K562 (cell line): Measurements from ENCODE around the gene IL15RA. TPM values are rescaled to one million over a fixed set of nuclear protein-coding genes. Genes with fewer than 3 reads are reported as not detected.
A peak's percentile ranks its signal among the peaks of the same experiment; 100 is the strongest.

Experiments used
- CBFB ChIP-seq: sonication (generic); formaldehyde crosslinking; IDR thresholded peaks from 2 replicates; pipeline ENCODE4 v1.4.0; 2020; ENCODE audit warnings: mild to moderate bottlenecking, missing genetic modification reagents
- CBX2 ChIP-seq: fragments of 200-600 bp; sonication (generic); IDR thresholded peaks from one replicate; pipeline ENCODE4 v1.6.1; 2012; ENCODE audit warnings: mild to moderate bottlenecking, low read length, inconsistent platforms; ENCODE audit not compliant: insufficient read depth, poor library complexity, severe bottlenecking
- CHD4 ChIP-seq: fragments of 200-600 bp; sonication (generic); IDR thresholded peaks from 3 replicates; pipeline ENCODE4 v1.6.1; 2012; ENCODE audit warnings: low read depth, mild to moderate bottlenecking, mixed read lengths, low read length, inconsistent platforms; ENCODE audit not compliant: insufficient read depth, insufficient replicate concordance, poor library complexity, severe bottlenecking
- COPS2 ChIP-seq: fragments of 450-650 bp; conservative IDR thresholded peaks from 2 replicates; pipeline ENCODE4 v1.6.1; 2016; ENCODE audit warnings: mild to moderate bottlenecking, moderate library complexity
- ELF4 ChIP-seq: fragments of 450-650 bp; formaldehyde crosslinking; IDR thresholded peaks from 2 replicates; pipeline ENCODE4 v1.4.0; 2022; ENCODE audit warnings: missing genetic modification characterization
- FIP1L1 ChIP-seq: fragments of 200-400 bp; formaldehyde crosslinking; IDR thresholded peaks from 2 replicates; pipeline ENCODE4 v1.6.1; 2018; ENCODE audit warnings: mild to moderate bottlenecking, low read depth, low read length; ENCODE audit not compliant: poor library complexity, severe bottlenecking
- GTF2E2 ChIP-seq: fragments of 200-800 bp; sonication (Bioruptor generic); IDR thresholded peaks from 2 replicates; pipeline ENCODE4 v1.6.1; 2016; ENCODE audit warnings: missing genetic modification characterization, missing compliant biosample characterization
- ILF3 ChIP-seq: fragments of 450-650 bp; IDR thresholded peaks from 2 replicates; pipeline ENCODE4 v1.6.1; 2018; ENCODE audit warnings: antibody characterized with exemption, mild to moderate bottlenecking, moderate library complexity, borderline replicate concordance
- KHSRP ChIP-seq: fragments of 450-650 bp; IDR thresholded peaks from 2 replicates; pipeline ENCODE4 v1.6.1; 2017
- LEF1 ChIP-seq: fragments of 450-650 bp; IDR thresholded peaks from 2 replicates; pipeline ENCODE4 v1.6.1; 2016; ENCODE audit warnings: mild to moderate bottlenecking
- MAFF ChIP-seq: IDR thresholded peaks from 2 replicates; pipeline ENCODE4 v1.6.1; 2012; ENCODE audit warnings: low read length, improper control_type of control experiment
- MAZ ChIP-seq, 2 experiments: fragments of 450-650 bp in 1 of 2; sonication (generic) in 1 of 2; formaldehyde crosslinking; IDR thresholded peaks in 1 of 2; conservative IDR thresholded peaks in 1 of 2; 2 replicates each; pipeline versions ENCODE4 v1.4.0 to v1.5.0; 2020; ENCODE audit warnings: mild to moderate bottlenecking in 1 of 2, missing genetic modification reagents in 1 of 2
- MBD2 ChIP-seq: sonication (generic); IDR thresholded peaks from 2 replicates; pipeline ENCODE4 v1.6.1; 2016; ENCODE audit warnings: low read depth, borderline replicate concordance
- NR1H2 ChIP-seq: sonication (generic); formaldehyde crosslinking; IDR thresholded peaks from 2 replicates; pipeline ENCODE4 v1.4.0; 2020; ENCODE audit warnings: mild to moderate bottlenecking, missing genetic modification reagents
- PCBP2 ChIP-seq: fragments of 200-400 bp; formaldehyde crosslinking; IDR thresholded peaks from 2 replicates; pipeline ENCODE4 v1.6.1; 2018; ENCODE audit warnings: low read length, low read depth, mild to moderate bottlenecking, moderate library complexity; ENCODE audit not compliant: poor library complexity, severe bottlenecking
- POLR2H ChIP-seq: IDR thresholded peaks from 2 replicates; pipeline ENCODE4 v1.6.1; 2016; ENCODE audit warnings: missing genetic modification characterization, low read depth, mild to moderate bottlenecking, control low read depth, missing compliant biosample characterization, moderate library complexity
- PREB ChIP-seq: sonication (generic); formaldehyde crosslinking; IDR thresholded peaks from 2 replicates; pipeline ENCODE4 v1.8.1; 2023; ENCODE audit warnings: mild to moderate bottlenecking, missing genetic modification reagents
- RBM14 ChIP-seq: fragments of 200-400 bp; formaldehyde crosslinking; IDR thresholded peaks from 2 replicates; pipeline ENCODE4 v1.6.1; 2018; ENCODE audit warnings: low read depth, mild to moderate bottlenecking, low read length, moderate library complexity, borderline replicate concordance; ENCODE audit not compliant: insufficient read depth
- RCOR1 ChIP-seq, 2 experiments: IDR thresholded peaks; 2 replicates each; pipeline ENCODE4 v1.6.1; 2012; ENCODE audit warnings: low read depth in 2 of 2, low read length in 2 of 2, borderline replicate concordance in 1 of 2, improper control_type of control experiment in 1 of 2
- STAG1 ChIP-seq: sonication (generic); formaldehyde crosslinking; IDR thresholded peaks from 2 replicates; pipeline ENCODE4 v1.5.0; 2020; ENCODE audit warnings: missing genetic modification reagents, borderline replicate concordance
- TGIF2 ChIP-seq: sonication (generic); formaldehyde crosslinking; IDR thresholded peaks from 2 replicates; pipeline ENCODE4 v1.8.1; 2022; ENCODE audit warnings: mild to moderate bottlenecking, missing genetic modification reagents, moderate library complexity
- THRAP3 ChIP-seq: fragments of 450-650 bp; IDR thresholded peaks from 2 replicates; pipeline ENCODE4 v1.6.1; 2016; ENCODE audit warnings: mild to moderate bottlenecking, inconsistent platforms, borderline replicate concordance
- ZFX ChIP-seq: sonication (generic); formaldehyde crosslinking; IDR thresholded peaks from 2 replicates; pipeline ENCODE4 v1.8.0; 2022; ENCODE audit warnings: mild to moderate bottlenecking, missing genetic modification reagents, moderate library complexity
- polyA plus RNA-seq, 8 experiments: library from polyadenylated mRNA; depleted of rRNA in 4 of 8; stranded (reverse) in 5 of 8; unstranded in 3 of 8; fragments of >200 nt; fragmentation: Nextera tagmentation in 2 of 8; fragmentation: Illumina TruSeq in 1 of 8; extraction: Ambion mirVana in 2 of 8; extraction: Trizol in 1 of 8; gene quantifications; 2 replicates each; pipeline versions ENCODE4 v1.2.1 to v1.2.3, GENCODE V29; 2011 to 2014; ENCODE audit warnings: inconsistent platforms in 1 of 8, missing spikeins in 1 of 8
- total RNA-seq, 7 experiments: library from RNA; depleted of rRNA in 6 of 7; stranded (reverse); fragments of >200 nt in 6 of 7; fragmentation: Illumina TruSeq in 2 of 7; extraction: Trizol in 2 of 7; gene quantifications; 2 replicates each; pipeline versions ENCODE4 v1.2.1 to v1.2.3, GENCODE V29; 2011 to 2021; ENCODE audit warnings: low replicate concordance in 1 of 7
- TF ChIP-seq, protein P1 (sequence below): sonication (generic); formaldehyde crosslinking; IDR thresholded peaks from 2 replicates; pipeline ENCODE4 v1.9.0; 2022; ENCODE audit warnings: mild to moderate bottlenecking, missing genetic modification reagents
- TF ChIP-seq, protein P2 (sequence below): IDR thresholded peaks from 2 replicates; pipeline ENCODE4 v1.6.1; 2014; ENCODE audit warnings: antibody characterized with exemption

The IL15RA gene
- total and polyA plus RNA-seq, 9 of the 15 experiments (the other 6 are each of a cell fraction or from before 2014, with no cell fraction given) = 1.2 to 11.7 (median 8.0) TPM

DNA sequence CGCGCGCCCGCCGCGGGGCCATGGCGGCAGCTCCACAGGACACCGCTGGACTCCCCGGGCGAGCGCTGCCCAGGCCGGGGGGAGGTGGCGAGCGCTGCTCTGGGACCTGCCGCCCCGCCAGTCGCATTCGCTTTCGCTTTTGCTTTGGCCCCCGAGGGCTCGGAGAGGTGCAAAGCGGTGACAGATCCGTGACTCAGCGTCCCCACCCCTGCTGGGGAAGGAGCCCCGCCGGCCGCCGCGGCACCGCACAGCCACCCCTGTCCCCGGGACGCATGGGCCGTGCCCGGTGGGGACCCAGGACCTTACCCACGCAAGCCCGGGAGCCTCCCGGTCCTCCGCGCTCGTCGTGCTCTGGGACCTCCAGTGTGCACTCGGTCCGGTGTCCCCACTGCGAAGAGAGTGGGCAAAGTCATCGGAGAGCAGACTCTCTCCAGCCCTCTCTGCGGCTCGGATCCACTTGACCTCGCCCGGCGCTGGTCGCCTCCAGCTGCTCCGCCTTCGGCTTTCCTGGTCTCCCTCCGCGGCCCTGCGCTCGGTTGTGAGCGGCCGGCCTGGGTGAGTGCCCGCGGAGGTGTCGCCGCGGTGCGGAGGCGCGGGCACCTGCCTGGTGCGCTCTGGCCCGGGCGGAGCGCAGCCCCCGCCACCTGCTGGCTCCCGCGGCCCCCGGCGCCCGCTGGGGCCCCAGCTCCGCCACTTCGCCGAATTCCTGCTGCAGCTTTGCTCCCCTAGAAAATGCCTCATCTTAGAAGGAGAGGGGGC is at the start of gene IL15RA (continued):
- peak; percentile 42 for TF ChIP-seq FIP1L1
- no peak for TF ChIP-seq POLR2H
- TF ChIP-seq RBM14 = 0 out of 2 replicates have a peak, but pooled peaks have one; percentile 56
- no peak for TF ChIP-seq THRAP3
- TF ChIP-seq NR1H2 (CRISPR knock-in tag) = no peak
- no peak; a peak in 1 of 4 replicates for TF ChIP-seq RCOR1 (IDR thresholded peaks at IDR 0.05; ENCODE audit: borderline replicate concordance in 1 of 2, low read depth in 2 of 2, low read length in 2 of 2)
- no peak for TF ChIP-seq CHD4
- TF ChIP-seq CBX2 = no peak
- no peak for TF ChIP-seq PCBP2
- TF ChIP-seq COPS2 = no peak
- TF ChIP-seq, protein P1, sequence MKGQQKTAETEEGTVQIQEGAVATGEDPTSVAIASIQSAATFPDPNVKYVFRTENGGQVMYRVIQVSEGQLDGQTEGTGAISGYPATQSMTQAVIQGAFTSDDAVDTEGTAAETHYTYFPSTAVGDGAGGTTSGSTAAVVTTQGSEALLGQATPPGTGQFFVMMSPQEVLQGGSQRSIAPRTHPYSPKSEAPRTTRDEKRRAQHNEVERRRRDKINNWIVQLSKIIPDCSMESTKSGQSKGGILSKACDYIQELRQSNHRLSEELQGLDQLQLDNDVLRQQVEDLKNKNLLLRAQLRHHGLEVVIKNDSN (CRISPR knock-in tag) = no peak
- peak in 1 of 2 experiments; percentile 80; a peak in 3 of 4 replicates for TF ChIP-seq MAZ (CRISPR knock-in tag; conservative IDR thresholded peaks at IDR 0.05 in 1 of 2, IDR thresholded peaks at IDR 0.05 in 1 of 2)
- TF ChIP-seq TGIF2 (CRISPR knock-in tag) = no peak
- TF ChIP-seq LEF1 = 0 out of 2 replicates have a peak, but pooled peaks have one; percentile 29
- TF ChIP-seq ELF4 (CRISPR knock-in tag) = no peak
- TF ChIP-seq MAFF = peak; percentile 28; the same call in 1 of the 2 replicates
- TF ChIP-seq ILF3 = no peak
- TF ChIP-seq KHSRP = no peak
- no peak for TF ChIP-seq CBFB (CRISPR knock-in tag)
- TF ChIP-seq GTF2E2 (tag) = no peak
- no peak for TF ChIP-seq PREB (CRISPR knock-in tag)
- peak; percentile 44; the same call in 1 of the 2 replicates for TF ChIP-seq MBD2
- 0 out of 2 replicates have a peak, but pooled peaks have one; percentile 24 for TF ChIP-seq STAG1 (CRISPR knock-in tag)
- peak; percentile 78 for TF ChIP-seq ZFX (CRISPR knock-in tag)
- TF ChIP-seq, protein P2, sequence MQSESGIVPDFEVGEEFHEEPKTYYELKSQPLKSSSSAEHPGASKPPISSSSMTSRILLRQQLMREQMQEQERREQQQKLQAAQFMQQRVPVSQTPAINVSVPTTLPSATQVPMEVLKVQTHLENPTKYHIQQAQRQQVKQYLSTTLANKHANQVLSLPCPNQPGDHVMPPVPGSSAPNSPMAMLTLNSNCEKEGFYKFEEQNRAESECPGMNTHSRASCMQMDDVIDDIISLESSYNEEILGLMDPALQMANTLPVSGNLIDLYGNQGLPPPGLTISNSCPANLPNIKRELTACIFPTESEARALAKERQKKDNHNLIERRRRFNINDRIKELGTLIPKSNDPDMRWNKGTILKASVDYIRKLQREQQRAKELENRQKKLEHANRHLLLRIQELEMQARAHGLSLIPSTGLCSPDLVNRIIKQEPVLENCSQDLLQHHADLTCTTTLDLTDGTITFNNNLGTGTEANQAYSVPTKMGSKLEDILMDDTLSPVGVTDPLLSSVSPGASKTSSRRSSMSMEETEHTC = no peak
